ENCODE data around the gene TMEM243.
"Not testable (repeated sequence)": the region's sequence is repeated elsewhere in the genome, so short reads cannot be mapped to it uniquely, and the experiment has no call there.

Gene TMEM243

GRCh38 chr7:87212498-87212897, 7.0 kb downstream of the TMEM243 start:
- no peak for DNase-seq (ENCODE audit: low read depth)

- no peak for DNase-seq (ENCODE audit: low read depth)
Measured at GRCh38 chr7:87210506-87210905, 9.0 kb downstream of the TMEM243 start.

- DNase-seq (ENCODE audit: low read depth) = no peak
Measured at GRCh38 chr7:87209295-87209924, 10.1 kb downstream of the TMEM243 start.

GRCh38 chr7:87206361-87206760, 13.2 kb downstream of the TMEM243 start:
- no peak for DNase-seq (ENCODE audit: low read depth)

GRCh38 chr7:87205701-87206100, 13.8 kb downstream of the TMEM243 start:
- not testable (repeated sequence) for DNase-seq (ENCODE audit: low read depth)

GRCh38 chr7:87204933-87205332, 14.6 kb downstream of the TMEM243 start:
- DNase-seq (ENCODE audit: low read depth) = no peak

- not testable (repeated sequence) for DNase-seq (ENCODE audit: low read depth)
Measured at GRCh38 chr7:87203929-87204328, 15.6 kb downstream of the TMEM243 start.

GRCh38 chr7:87202705-87203104, 16.8 kb downstream of the TMEM243 start:
- DNase-seq (ENCODE audit: low read depth) = no peak

GRCh38 chr7:87202208-87202607, 17.3 kb downstream of the TMEM243 start:
- DNase-seq (ENCODE audit: low read depth) = no peak

- no peak for DNase-seq (ENCODE audit: low read depth)
Measured at GRCh38 chr7:87199700-87200450, 19.7 kb downstream of the TMEM243 start.

GRCh38 chr7:87199241-87199640, 20.3 kb downstream of the TMEM243 start:
- no peak for DNase-seq (ENCODE audit: low read depth)

GRCh38 chr7:87193912-87194311, 25.6 kb downstream of the TMEM243 start:
- DNase-seq (ENCODE audit: low read depth) = no peak

GRCh38 chr7:87192784-87193487, 26.6 kb downstream of the TMEM243 start:
- DNase-seq (ENCODE audit: low read depth) = no peak

GRCh38 chr7:87190783-87191182, 28.7 kb downstream of the TMEM243 start:
- no peak for DNase-seq (ENCODE audit: low read depth)

- no peak for DNase-seq (ENCODE audit: low read depth)
Measured at GRCh38 chr7:87188930-87189329, 30.6 kb downstream of the TMEM243 start.

- no peak for DNase-seq (ENCODE audit: low read depth)
Measured at GRCh38 chr7:87187120-87187519, 32.4 kb downstream of the TMEM243 start.

- no peak for DNase-seq (ENCODE audit: low read depth)
Measured at GRCh38 chr7:87179180-87179579, 40.4 kb downstream of the TMEM243 start.

- no peak for DNase-seq (ENCODE audit: low read depth)
Measured at GRCh38 chr7:87178320-87178719, 41.2 kb downstream of the TMEM243 start.

GRCh38 chr7:87173471-87173870, 46.1 kb downstream of the TMEM243 start:
- no peak for DNase-seq (ENCODE audit: low read depth)

- no peak for DNase-seq (ENCODE audit: low read depth)
Measured at GRCh38 chr7:87171282-87171934, 48.1 kb downstream of the TMEM243 start.

GRCh38 chr7:87170828-87171227, 48.7 kb downstream of the TMEM243 start:
- DNase-seq (ENCODE audit: low read depth) = no peak

- no peak for DNase-seq (ENCODE audit: low read depth)
Measured at GRCh38 chr7:87164433-87164832, 55.1 kb downstream of the TMEM243 start.

GRCh38 chr7:87159538-87159937, 60.0 kb downstream of the TMEM243 start:
- DNase-seq (ENCODE audit: low read depth) = no peak

Measured in activated T-helper 9 cell treated with anti-CD3 and anti-CD28 coated beads, Interleukin-2, amount 50 U/mL, for 16 hours (primary cell).